H54 (cell line): ENCODE results near the gene ATP2B1.
A peak's percentile ranks its signal among the peaks of the same experiment; 100 is the strongest.

ENCODE experiments used
- DNase-seq: peaks from one replicate; pipeline ENCODE4 v3.0.0; 2011; ENCODE audit warnings: low spot score, mixed read lengths; ENCODE audit not compliant: insufficient read length
- FAIRE-seq: peaks from 3 replicates; lab custom pipeline; 2011; peaks lifted over from hg19 to GRCh38; lab: Jason Lieb, UNC
- POLR2A ChIP-seq: IDR thresholded peaks from 2 replicates; pipeline ENCODE4 v1.6.1; 2011; ENCODE audit warnings: low read depth, mild to moderate bottlenecking, low read length

The ATP2B1 gene

DNA sequence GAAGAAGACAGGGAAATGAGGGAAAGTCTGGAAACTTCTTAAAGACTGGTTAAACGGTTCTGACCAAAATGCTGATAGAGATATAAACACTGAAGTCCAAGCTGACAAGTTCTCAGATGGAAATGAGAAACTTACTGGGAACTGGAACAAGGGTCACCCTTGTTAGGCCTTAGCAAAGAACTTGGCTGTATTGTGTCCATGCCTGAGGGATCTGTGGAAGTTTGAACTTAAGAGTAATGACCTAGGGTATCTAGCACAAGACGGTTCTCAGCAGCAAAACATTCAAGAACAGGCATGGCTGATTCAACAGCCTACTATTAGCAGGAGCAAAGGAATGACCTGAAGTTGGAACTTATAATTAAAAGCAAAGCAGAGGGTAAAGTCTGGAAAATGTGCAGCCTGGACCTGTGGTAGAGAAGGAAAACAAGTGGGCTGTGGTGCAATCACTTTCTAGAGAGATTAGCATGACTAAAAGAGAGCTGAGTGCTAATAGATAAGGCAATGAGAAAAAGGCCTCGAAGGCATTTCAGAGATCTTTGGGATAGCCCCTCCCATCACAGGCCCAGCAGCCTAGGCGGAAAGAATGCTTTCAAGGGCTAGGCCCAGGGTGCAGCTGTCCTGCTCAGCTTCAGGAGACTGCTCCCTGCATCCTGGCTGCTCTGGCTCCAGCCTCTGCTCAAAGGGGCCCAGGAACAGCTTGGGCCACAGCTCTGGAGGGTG lies 60.3 kb downstream of the ATP2B1 start:
- DNase-seq (no peak), FAIRE-seq (no peak)
- no peak for TF ChIP-seq POLR2A

GRCh38 chr12:89645434-89645833 lies 63.2 kb downstream of the ATP2B1 start:
- no peak for DNase-seq
- no peak for FAIRE-seq
- no peak for TF ChIP-seq POLR2A

- DNase-seq (no peak), FAIRE-seq (no peak)
- no peak for TF ChIP-seq POLR2A
These were observed 65.7 kb downstream of the ATP2B1 start for GRCh38 chr12:89642959-89643358.

GRCh38 chr12:89636776-89637160 lies 71.9 kb downstream of the ATP2B1 start:
- FAIRE-seq: no peak
- no peak for TF ChIP-seq POLR2A

DNA sequence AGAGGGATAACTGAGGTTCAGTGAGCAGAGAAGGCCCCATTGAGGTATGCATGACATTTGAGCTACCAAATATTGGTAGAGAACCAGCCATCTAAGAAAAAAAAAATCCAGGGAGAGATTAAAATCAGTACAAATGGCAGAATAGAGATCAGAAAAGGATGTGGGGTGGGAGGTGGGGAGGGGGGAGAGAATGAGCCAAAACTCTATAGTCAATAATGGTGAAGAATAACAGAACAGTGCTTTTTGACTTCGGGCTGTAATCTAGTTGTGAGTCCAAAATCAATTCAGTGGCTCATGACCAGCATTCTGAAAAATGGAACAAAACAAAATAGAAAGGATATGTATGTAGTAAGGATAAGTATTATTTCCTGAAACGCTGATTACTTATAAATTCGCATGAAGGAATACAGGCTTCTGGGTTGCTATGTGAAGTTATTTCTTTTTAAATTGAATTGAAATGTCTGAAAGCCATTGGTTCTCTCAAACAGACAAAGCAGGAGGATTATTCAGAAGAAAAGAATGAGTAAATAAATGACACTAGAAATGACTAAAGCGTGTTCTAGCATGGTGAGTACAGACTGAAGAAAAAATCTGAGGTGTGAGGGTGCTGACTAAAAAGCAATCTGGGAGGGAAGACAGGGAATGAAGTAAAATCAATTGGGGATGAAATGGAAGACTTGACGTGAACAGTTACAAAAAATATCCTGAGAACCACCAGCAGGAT lies 72.4 kb downstream of the ATP2B1 start:
- FAIRE-seq (peak; percentile 93), DNase-seq (no peak)
- no peak for TF ChIP-seq POLR2A

More at GRCh38 chr12:89636776-89637160, 71.9 kb downstream of the ATP2B1 start:
- DNase-seq: no peak

GRCh38 chr12:89634508-89634907 lies 74.1 kb downstream of the ATP2B1 start:
- FAIRE-seq: no peak
- TF ChIP-seq POLR2A: no peak
- DNase-seq: no peak

DNA sequence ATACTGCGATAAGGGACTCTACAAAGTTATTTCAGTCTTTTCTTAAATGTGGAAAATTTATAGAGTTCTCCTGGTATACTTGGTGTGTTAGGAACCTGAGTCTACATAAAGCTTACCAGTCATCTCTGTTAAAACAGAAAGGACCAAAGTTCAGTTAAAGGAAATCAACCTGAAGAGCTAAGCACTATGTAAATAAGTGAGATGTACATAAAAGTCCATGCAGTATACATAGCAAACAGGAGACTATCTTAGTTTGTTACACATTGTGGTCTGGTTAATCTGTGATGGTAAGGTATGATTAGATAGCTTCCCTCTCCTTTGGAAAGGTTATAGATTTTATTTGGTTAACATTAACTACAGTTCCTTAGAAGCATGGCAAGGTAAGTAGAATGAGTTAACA lies 75.9 kb downstream of the ATP2B1 start:
- DNase-seq (no peak), FAIRE-seq (no peak)
- no peak for TF ChIP-seq POLR2A

DNA sequence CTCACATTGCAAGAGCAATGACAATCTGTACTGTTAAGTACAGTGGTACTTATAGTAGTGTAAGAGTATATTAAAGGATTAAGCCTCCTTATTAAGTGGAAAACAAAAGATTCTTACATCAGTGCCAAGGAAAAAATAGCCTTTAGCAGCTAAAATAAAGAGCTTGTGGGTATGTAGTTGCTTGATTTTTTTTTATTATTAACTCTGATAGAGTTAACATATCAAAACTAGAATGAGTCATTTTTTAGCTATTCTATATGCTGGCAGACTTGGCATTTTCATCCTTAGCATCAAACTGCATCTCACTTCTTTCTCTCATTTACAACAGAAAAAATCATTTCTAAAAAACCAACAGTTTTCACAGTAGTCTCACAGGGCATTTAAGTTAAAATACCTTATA lies 86.5 kb downstream of the ATP2B1 start:
- no peak for FAIRE-seq
- no peak for DNase-seq
- TF ChIP-seq POLR2A: no peak

GRCh38 chr12:89621521-89621920 lies 87.1 kb downstream of the ATP2B1 start:
- no peak for FAIRE-seq
- no peak for DNase-seq
- TF ChIP-seq POLR2A: no peak

DNA sequence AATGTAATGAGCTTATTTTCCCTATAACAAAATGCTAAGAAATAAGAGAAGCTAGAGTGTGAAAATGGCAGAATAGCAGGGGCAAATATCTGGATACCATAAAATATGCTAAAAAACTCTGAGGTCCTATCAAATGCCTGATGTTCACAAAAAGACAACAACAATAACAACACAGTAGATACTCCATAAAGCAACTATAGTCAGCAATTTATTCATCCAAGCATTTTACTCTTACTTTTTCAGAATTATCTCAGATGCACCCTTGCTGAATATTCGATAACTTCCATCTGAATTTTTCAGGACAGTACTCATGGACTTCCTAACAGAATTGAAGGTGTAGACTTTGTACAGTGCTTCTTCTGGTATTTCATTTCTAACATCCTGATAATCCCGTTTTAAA lies 88.9 kb downstream of the ATP2B1 start:
- FAIRE-seq: no peak
- TF ChIP-seq POLR2A: no peak
- DNase-seq: no peak

DNA sequence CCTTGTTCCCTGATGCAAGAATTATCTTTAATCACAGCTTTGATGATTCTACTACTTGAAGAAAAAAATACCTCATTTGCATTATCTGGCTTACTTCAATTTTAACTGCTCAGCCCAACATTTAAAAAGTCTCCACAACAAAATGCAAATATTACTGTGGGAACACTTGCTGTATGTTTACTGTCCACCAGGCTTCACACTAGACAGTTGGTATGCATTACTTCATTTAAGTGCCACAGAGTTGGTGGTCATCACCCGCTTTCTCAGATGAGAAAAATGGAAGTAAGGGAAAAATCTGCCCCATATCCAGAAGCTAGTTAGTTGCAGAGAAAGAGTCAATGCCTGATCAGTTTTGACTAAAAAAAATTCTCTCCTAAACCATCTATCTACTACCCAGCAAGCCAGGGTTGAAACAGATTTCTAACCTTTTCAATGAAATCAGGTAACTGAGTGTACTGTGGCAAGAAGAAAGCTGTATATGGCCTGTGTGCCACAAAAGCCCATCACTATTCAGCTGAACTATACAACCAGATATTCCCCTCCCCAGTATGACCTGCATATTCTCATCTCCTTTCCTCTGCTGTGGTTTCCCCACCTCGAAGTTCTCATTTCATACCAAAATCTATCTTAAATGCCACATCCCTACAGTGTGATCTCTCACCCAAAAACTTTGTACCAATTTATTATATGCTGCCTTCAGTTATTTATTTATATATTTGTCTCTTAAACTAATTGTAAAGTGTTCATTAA lies 90.3 kb downstream of the ATP2B1 start:
- FAIRE-seq: peak; percentile 74
- no peak for TF ChIP-seq POLR2A
- DNase-seq: no peak

- no peak for FAIRE-seq
- TF ChIP-seq POLR2A: no peak
- DNase-seq: no peak
These were observed 98.3 kb downstream of the ATP2B1 start for GRCh38 chr12:89610366-89610765.

DNA sequence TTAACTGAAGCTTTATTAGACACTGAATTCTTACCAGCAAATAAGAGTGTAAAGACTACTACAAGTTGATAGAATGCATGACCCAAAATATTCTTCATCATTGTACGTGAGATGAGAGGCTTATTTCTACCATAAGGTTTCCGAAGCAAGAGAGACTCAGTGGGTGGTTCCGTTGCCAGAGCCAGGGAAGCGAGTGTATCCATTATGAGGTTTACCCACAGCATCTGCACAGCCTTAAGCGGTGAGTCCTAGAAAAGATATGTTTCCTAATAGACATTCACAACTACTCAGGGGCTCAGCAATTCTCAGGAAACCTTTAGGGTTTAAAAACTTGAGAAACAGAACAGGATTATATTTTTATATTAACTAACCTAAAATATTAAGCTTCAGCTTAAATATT lies 105.0 kb downstream of the ATP2B1 start:
- TF ChIP-seq POLR2A: no peak
- DNase-seq (no peak), FAIRE-seq (no peak)

- no peak for FAIRE-seq
These were observed 110.9 kb downstream of the ATP2B1 start for GRCh38 chr12:89597770-89598169.

GRCh38 chr12:89597210-89597609 lies 111.4 kb downstream of the ATP2B1 start:
- no peak for FAIRE-seq
- no peak for DNase-seq

More at GRCh38 chr12:89597770-89598169, 110.9 kb downstream of the ATP2B1 start:
- DNase-seq: no peak
- no peak for TF ChIP-seq POLR2A

More at GRCh38 chr12:89597210-89597609, 111.4 kb downstream of the ATP2B1 start:
- no peak for TF ChIP-seq POLR2A
